Stomach (tissue), 4 donors: ENCODE data around the gene NR6A1.

Experiments
- EP300 ChIP-seq: sonication (generic); formaldehyde crosslinking; IDR thresholded peaks from one replicate; pipeline ENCODE4 v1.6.1; 2017; ENCODE audit warnings: antibody characterized with exemption
- POLR2A ChIP-seq, 4 donors: fragments of 450-650 bp; IDR thresholded peaks; one replicate each; pipeline ENCODE4 v1.6.1; 2016; ENCODE audit warnings: antibody characterized with exemption in 4 of 4, control low read depth in 2 of 4, mild to moderate bottlenecking in 1 of 4, moderate library complexity in 1 of 4
- POLR2AphosphoS5 ChIP-seq, 3 donors: sonication (generic); formaldehyde crosslinking; IDR thresholded peaks; one replicate each; pipeline ENCODE4 v1.6.1; 2016; ENCODE audit warnings: antibody characterized with exemption in 3 of 3
- TF ChIP-seq, protein P1 (sequence below), 7 experiments: fragments of 450-650 bp in 4 of 7; fragments of 200-600 bp in 3 of 7; sonication (generic) in 3 of 7; IDR thresholded peaks; one replicate each; pipeline ENCODE4 v1.5.1; 2016 to 2019; ENCODE audit warnings: antibody characterized with exemption in 7 of 7, control low read depth in 2 of 7, mild to moderate bottlenecking in 1 of 7

GRCh38 chr9:124803911-124804310 lies 32.8 kb upstream of the NR6A1 start:
- TF ChIP-seq EP300 (no peak), POLR2AphosphoS5 (IDR thresholded peaks at IDR 0.05) (no peak), POLR2A (IDR thresholded peaks at IDR 0.05) (no peak)
- TF ChIP-seq, protein P1, sequence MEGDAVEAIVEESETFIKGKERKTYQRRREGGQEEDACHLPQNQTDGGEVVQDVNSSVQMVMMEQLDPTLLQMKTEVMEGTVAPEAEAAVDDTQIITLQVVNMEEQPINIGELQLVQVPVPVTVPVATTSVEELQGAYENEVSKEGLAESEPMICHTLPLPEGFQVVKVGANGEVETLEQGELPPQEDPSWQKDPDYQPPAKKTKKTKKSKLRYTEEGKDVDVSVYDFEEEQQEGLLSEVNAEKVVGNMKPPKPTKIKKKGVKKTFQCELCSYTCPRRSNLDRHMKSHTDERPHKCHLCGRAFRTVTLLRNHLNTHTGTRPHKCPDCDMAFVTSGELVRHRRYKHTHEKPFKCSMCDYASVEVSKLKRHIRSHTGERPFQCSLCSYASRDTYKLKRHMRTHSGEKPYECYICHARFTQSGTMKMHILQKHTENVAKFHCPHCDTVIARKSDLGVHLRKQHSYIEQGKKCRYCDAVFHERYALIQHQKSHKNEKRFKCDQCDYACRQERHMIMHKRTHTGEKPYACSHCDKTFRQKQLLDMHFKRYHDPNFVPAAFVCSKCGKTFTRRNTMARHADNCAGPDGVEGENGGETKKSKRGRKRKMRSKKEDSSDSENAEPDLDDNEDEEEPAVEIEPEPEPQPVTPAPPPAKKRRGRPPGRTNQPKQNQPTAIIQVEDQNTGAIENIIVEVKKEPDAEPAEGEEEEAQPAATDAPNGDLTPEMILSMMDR (IDR thresholded peaks at IDR 0.05) = no peak
